Astrocyte of the spinal cord (primary cell): Measurements from ENCODE around the gene GAPDH.

Source experiments
- DNase-seq: peaks from one replicate; pipeline ENCODE4 v3.0.0; 2011; ENCODE audit warnings: low read depth, low spot score
- H3K4me3 ChIP-seq: 2 replicates; pipeline ENCODE4 v1.5.1; 2011; ENCODE audit warnings: low read depth, mild to moderate bottlenecking, low read length, moderate library complexity
- in situ Hi-C: cut with HindIII; loops from 2 replicates; pipeline ENCODE4 v1.10.0; 2017; ENCODE audit warnings: low sequenced_read_pairs
- TF ChIP-seq, protein P1 (sequence below): IDR thresholded peaks from 2 replicates; pipeline ENCODE4 v1.5.1; 2012; ENCODE audit warnings: low read depth, mild to moderate bottlenecking, low read length, inconsistent platforms

Gene GAPDH

DNA sequence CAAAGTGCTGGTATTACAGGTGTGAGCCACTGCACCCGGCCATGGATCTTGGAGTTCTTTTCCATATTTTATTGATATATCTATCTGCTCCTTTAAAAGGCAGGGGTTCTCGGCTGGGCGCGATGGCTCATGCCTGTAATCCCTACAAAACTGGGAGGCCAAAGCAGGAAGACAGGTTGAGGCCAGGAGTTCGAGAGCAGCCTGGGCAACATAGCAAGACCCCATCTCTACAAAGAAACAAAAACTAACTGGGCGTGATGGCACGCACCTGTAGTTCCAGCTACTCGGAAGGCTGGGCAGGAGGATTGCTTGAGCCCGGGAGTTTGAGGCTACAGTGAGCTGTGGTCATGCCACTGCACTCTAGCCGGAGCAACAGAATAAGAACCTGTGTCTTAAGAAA is 12.1 kb upstream of the GAPDH start:
- DNase-seq: no peak
- TF ChIP-seq, protein P1, sequence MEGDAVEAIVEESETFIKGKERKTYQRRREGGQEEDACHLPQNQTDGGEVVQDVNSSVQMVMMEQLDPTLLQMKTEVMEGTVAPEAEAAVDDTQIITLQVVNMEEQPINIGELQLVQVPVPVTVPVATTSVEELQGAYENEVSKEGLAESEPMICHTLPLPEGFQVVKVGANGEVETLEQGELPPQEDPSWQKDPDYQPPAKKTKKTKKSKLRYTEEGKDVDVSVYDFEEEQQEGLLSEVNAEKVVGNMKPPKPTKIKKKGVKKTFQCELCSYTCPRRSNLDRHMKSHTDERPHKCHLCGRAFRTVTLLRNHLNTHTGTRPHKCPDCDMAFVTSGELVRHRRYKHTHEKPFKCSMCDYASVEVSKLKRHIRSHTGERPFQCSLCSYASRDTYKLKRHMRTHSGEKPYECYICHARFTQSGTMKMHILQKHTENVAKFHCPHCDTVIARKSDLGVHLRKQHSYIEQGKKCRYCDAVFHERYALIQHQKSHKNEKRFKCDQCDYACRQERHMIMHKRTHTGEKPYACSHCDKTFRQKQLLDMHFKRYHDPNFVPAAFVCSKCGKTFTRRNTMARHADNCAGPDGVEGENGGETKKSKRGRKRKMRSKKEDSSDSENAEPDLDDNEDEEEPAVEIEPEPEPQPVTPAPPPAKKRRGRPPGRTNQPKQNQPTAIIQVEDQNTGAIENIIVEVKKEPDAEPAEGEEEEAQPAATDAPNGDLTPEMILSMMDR: no peak
- in situ Hi-C loops: no loop called here
- no peak overlapping the region for H3K4me3 ChIP-seq

DNA sequence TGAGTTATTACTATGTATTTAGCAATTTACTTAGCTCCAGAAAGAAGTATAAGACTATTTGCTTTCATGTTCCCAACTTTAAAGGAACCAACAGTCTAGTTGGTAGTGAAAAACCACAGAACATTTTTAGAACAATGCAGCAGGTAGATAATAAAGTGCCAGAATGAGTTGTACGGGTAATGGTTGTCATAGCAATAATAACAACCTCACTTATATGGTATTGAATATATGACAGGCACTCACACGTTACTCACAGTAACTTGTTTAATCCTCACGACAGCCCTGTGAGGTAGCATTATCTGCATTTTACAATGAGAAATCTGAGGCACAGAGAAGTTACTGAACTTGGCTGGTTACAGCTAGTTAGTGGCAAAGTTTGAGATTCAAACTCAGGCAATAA is 10.6 kb upstream of the GAPDH start:
- TF ChIP-seq, protein P1: no peak
- in situ Hi-C loops: no loop called here
- DNase-seq: no peak
- H3K4me3 ChIP-seq: no peak overlapping the region

DNA sequence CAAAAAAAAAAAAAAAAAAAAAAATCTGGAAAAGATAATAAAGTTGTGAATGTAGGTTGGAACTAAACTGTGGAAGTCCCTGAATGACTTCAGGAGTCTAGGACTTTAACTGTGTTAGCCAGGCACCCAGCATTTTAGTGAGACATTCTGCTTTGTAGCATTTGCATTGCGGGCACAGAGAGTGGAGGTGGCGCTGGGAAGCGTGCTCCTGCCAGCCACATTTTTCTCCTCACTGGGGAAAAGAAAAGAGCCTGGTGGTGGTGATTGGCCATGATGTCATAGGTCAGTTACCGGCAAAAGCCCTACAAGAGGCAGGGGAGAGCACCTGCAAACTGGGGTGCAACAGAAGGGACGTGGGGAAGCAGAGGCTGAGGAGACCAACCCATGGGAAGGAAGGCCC is 9.7 kb upstream of the GAPDH start:
- TF ChIP-seq, protein P1: no peak
- no peak overlapping the region for H3K4me3 ChIP-seq
- in situ Hi-C loops: no loop called here
- no peak for DNase-seq

GRCh38 chr12:6526201-6526600 is 8.1 kb upstream of the GAPDH start:
- H3K4me3 ChIP-seq: no peak overlapping the region
- in situ Hi-C loops: no loop called here

DNA sequence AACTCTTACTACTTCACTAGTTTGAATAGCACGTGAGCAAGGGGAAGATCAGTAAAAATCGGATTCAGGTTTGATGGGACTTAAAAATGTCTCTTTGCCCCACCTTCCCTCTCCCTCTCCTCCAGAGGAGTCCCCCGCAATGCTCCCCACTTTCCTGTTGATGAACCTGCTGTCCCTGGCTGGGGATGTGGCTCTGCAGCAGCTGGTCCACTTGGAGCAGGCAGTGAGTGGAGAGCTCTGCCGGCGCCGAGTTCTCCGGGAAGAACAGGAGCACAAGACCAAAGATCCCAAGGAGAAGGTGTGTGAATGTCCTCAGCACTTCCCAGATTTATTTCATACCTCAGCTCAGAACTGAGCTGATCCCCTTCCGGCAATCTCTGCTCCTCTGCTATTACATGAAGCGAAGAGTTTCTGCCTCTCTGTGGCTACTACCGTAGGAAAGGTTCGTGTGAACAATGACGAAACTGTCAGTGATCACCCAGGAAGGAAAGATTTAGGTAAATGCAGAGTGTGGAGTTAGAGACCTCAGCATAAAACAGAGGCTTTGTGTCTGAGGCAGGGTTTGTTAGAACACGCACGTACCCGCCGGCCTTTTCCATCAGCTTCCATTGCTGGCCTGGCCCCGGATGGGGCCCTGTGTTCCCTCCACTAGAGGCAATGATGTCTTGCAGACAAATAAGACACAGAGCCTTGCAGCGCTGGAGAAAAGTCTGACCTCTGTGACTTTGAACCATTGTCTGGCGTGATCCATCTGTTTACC is 7.4 kb upstream of the GAPDH start:
- TF ChIP-seq, protein P1: no peak
- H3K4me3 ChIP-seq: no peak overlapping the region
- DNase-seq: no peak
- in situ Hi-C loops: no loop called here

More at GRCh38 chr12:6526201-6526600, 8.1 kb upstream of the GAPDH start:
- TF ChIP-seq, protein P1: no peak
- no peak for DNase-seq

DNA sequence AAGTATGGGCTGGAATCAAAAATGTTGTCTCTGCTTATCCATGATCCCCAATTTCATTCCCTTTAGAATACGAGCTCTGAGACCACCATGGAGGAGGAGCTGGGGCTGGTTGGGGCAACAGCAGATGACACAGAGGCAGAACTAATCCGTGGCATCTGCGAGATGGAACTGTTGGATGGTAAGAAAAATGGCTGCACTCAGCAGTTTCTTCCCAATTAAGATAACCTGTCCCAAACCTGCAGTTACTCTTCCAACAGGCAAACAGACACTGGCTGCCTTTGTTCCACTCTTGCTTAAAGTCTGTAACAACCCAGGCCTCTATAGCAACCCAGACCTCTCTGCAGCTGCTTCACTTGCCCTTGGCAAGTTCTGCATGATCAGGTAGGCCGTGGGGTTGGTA is 6.6 kb upstream of the GAPDH start:
- TF ChIP-seq, protein P1: no peak
- no peak overlapping the region for H3K4me3 ChIP-seq
- in situ Hi-C loops: no loop called here
- DNase-seq: no peak
